ENCODE measurements around the gene HIF1A. TPM values are rescaled to one million over a fixed set of nuclear protein-coding genes. Genes with fewer than 3 reads are reported as not detected.

The HIF1A gene
- total RNA-seq, 1 donor from 2014 or later, result 87.0 TPM

- TF ChIP-seq, protein P1, sequence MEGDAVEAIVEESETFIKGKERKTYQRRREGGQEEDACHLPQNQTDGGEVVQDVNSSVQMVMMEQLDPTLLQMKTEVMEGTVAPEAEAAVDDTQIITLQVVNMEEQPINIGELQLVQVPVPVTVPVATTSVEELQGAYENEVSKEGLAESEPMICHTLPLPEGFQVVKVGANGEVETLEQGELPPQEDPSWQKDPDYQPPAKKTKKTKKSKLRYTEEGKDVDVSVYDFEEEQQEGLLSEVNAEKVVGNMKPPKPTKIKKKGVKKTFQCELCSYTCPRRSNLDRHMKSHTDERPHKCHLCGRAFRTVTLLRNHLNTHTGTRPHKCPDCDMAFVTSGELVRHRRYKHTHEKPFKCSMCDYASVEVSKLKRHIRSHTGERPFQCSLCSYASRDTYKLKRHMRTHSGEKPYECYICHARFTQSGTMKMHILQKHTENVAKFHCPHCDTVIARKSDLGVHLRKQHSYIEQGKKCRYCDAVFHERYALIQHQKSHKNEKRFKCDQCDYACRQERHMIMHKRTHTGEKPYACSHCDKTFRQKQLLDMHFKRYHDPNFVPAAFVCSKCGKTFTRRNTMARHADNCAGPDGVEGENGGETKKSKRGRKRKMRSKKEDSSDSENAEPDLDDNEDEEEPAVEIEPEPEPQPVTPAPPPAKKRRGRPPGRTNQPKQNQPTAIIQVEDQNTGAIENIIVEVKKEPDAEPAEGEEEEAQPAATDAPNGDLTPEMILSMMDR (IDR thresholded peaks at IDR 0.05), result no peak
- no peak for DNase-seq (ENCODE audit: low spot score in 2 of 2)
- peaks cover 18 to 22% of the 10 kb centered on the region in 2 donors for H3K36me3 ChIP-seq
- no peaks in the 10 kb centered on the region for H3K9me3 ChIP-seq
- H3K27me3 ChIP-seq, result no peaks in the 10 kb centered on the region
- intact Hi-C loops (cut with DNase I), result no loop called here
- peak overlapping the region in 1 of 2 donors; percentile 91 for H3K27ac ChIP-seq
- peak overlapping the region in 1 of 2 donors; percentile 78 for H3K4me3 ChIP-seq
- H3K4me1 ChIP-seq, result peaks cover 2 to 26% of the 10 kb centered on the region in 2 donors
These were observed 52.0 kb downstream of the HIF1A start for GRCh38 chr14:61747342-61747741.

DNA sequence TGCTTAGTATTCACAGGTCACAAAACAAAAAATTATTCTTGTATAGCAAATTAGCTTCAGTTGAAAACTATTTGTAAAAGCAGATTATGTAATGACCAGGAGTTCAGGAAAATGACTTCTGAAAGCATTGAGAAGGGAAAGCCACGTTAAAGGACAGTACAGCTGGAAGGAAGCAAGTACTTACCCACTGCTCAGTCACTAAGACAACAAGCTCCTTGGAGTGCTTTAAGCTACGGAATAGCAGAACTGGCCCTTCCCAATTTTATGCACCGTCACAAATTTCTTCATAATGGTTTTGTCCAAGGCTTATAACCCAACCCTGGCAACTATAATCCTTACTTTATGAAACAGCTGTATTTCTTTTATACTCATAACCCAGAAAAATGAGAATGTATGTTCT, 54.0 kb downstream of the HIF1A start:
- H3K27me3 ChIP-seq, result no peaks in the 10 kb centered on the region
- H3K9me3 ChIP-seq, result no peaks in the 10 kb centered on the region
- peak overlapping the region in 1 of 2 donors; percentile 78 for H3K4me3 ChIP-seq
- H3K36me3 ChIP-seq, result peaks cover 7 to 16% of the 10 kb centered on the region in 2 donors
- peaks cover 2 to 26% of the 10 kb centered on the region in 2 donors for H3K4me1 ChIP-seq
- intact Hi-C loops (cut with DNase I), result no loop called here
- TF ChIP-seq, protein P1 (IDR thresholded peaks at IDR 0.05), result no peak
- no peak for DNase-seq (ENCODE audit: low spot score in 2 of 2)
- H3K27ac ChIP-seq, result peak overlapping the region in 1 of 2 donors; percentile 91

- no peak for DNase-seq (ENCODE audit: low spot score in 2 of 2)
- intact Hi-C loops (cut with DNase I), result loop anchor here (2.0 kb wide), 1 partner anchor 55 kb away; the partner anchor contains the start of gene HIF1A
- H3K27ac ChIP-seq, result peak overlapping the region in 1 of 2 donors; percentile 91
These were observed 54.6 kb downstream of the HIF1A start for GRCh38 chr14:61749867-61750266.

GRCh38 chr14:61750708-61751474, 55.6 kb downstream of the HIF1A start:
- peaks cover 2 to 26% of the 10 kb centered on the region in 2 donors for H3K4me1 ChIP-seq
- peak overlapping the region; percentile 72 to 91 for H3K27ac ChIP-seq
- peaks cover under 1 to 3% of the 10 kb centered on the region in 2 donors for H3K36me3 ChIP-seq
- no peaks in the 10 kb centered on the region for H3K9me3 ChIP-seq
- peak; percentile 71 to 94 for DNase-seq (ENCODE audit: low spot score in 2 of 2)
- TF ChIP-seq, protein P1 (IDR thresholded peaks at IDR 0.05), result no peak
- peak overlapping the region; percentile 51 to 78 for H3K4me3 ChIP-seq
- no peaks in the 10 kb centered on the region for H3K27me3 ChIP-seq
- intact Hi-C loops (cut with DNase I), result loop anchor here (1.0 to 2.0 kb wide), 2 partner anchors 11 to 56 kb away; partner anchors contain the start of genes HIF1A and SNAPC1

More at GRCh38 chr14:61749867-61750266, 54.6 kb downstream of the HIF1A start:
- H3K36me3 ChIP-seq, result peaks cover 7 to 10% of the 10 kb centered on the region in 2 donors
- peak overlapping the region in 1 of 2 donors; percentile 78 for H3K4me3 ChIP-seq
- no peaks in the 10 kb centered on the region for H3K27me3 ChIP-seq
- H3K9me3 ChIP-seq, result no peaks in the 10 kb centered on the region
- H3K4me1 ChIP-seq, result peaks cover 2 to 26% of the 10 kb centered on the region in 2 donors
- TF ChIP-seq, protein P1 (IDR thresholded peaks at IDR 0.05), result no peak

DNA sequence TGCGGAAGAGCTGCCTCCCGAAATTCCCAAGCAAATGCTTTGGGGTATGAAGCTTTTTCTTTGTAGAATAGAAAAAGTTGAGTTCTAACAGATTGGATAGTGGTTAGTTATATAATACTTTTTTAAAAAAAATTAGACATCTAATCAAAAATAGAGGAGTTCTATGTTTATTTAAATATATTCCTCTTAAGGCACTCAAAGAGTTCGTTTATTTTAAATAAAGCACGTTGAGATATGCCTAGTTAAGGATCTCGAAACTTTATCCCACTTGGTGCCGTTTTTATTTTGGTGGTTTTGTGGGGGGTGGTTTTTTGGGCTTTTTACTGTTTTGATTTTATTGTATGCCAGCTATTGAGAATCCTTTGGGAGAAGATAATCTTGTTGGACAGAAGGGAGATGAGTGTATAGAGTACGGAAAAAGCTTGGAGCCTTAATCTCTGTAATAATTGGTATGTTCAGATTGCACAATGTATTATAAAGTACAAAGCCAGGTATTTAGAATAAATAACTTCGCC, 56.2 kb downstream of the HIF1A start:
- no peak for DNase-seq (ENCODE audit: low spot score in 2 of 2)
- TF ChIP-seq, protein P1 (IDR thresholded peaks at IDR 0.05), result no peak
- no peaks in the 10 kb centered on the region for H3K27me3 ChIP-seq
- H3K9me3 ChIP-seq, result no peaks in the 10 kb centered on the region
- peak overlapping the region; percentile 51 to 78 for H3K4me3 ChIP-seq
- peaks cover 0 to 1% of the 10 kb centered on the region in 2 donors for H3K36me3 ChIP-seq
- intact Hi-C loops (cut with DNase I), result loop anchor here (1.0 to 2.0 kb wide), 2 partner anchors 11 to 57 kb away; partner anchors contain the start of genes HIF1A and SNAPC1
- H3K4me1 ChIP-seq, result peaks cover 2 to 24% of the 10 kb centered on the region in 2 donors
- H3K27ac ChIP-seq, result peak overlapping the region; percentile 72 to 91

All from ascending aorta (tissue), 2 donors.